IMR-90 (cell line): ENCODE measurements around the gene ATF1.

Source experiments
- CEBPB ChIP-seq: IDR thresholded peaks from 2 replicates; pipeline ENCODE4 v1.6.1; 2012; ENCODE audit warnings: low read depth, low read length, improper control_type of control experiment
- CHD1 ChIP-seq: IDR thresholded peaks from 2 replicates; pipeline ENCODE4 v1.6.1; 2012; ENCODE audit warnings: low read depth, low read length, improper control_type of control experiment
- FOS ChIP-seq: fragments of 150-350 bp; IDR thresholded peaks from 2 replicates; pipeline ENCODE4 v1.6.1; 2016; ENCODE audit warnings: low read depth, low read length
- MAZ ChIP-seq: IDR thresholded peaks from 2 replicates; pipeline ENCODE4 v1.6.1; 2012; ENCODE audit warnings: low read depth, mild to moderate bottlenecking, low read length, improper control_type of control experiment, moderate library complexity, borderline replicate concordance
- MXI1 ChIP-seq: IDR thresholded peaks from 2 replicates; pipeline ENCODE4 v1.6.1; 2012; ENCODE audit warnings: low read depth, mild to moderate bottlenecking, low read length, moderate library complexity, borderline replicate concordance
- POLR2A ChIP-seq: IDR thresholded peaks from 2 replicates; pipeline ENCODE4 v1.6.1; 2012; ENCODE audit warnings: mild to moderate bottlenecking, low read depth, low read length
- RFX5 ChIP-seq: IDR thresholded peaks from 2 replicates; pipeline ENCODE4 v1.8.0; 2012; ENCODE audit warnings: low read depth, mild to moderate bottlenecking, low read length, moderate library complexity
- TF ChIP-seq, protein P1 (sequence below): conservative IDR thresholded peaks from 2 replicates; pipeline ENCODE4 v1.5.1; 2012; ENCODE audit warnings: mild to moderate bottlenecking, low read depth, low read length, improper control_type of control experiment

DNA sequence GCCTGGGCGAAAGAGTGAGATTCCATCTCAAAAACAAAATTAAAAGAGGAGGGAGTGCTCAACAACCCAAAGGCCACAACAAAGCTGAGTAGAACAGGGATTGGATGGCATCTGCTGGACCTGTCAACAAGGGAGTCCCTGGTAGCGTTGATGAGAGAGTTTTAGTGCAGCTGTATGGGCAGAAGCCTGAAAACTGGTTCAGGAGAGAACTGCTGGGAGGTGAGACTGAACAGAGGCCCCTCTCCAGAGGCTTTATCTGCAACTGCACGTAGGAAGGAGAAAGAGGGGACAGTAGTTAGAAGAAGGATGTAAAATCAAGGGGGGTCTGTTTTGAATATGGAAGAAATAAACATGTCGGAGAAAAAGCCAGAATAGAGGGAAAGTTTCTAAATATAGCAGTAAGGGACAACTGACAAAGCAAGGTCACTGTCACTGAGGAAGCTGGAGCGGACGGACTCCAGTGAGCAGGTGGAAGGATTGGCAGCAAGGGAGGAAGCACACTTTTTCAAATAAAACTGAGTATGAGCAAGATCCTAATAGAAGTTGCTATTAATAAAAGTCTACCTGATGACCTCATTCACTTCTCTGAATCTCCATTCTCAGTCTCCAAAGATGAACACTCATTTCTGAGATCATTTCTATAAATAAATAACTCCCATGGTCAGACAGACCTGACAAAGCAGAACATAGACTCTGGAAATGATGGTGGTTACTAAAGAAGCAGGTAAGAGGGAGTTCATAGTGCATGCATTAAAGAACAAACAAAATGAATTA is 11.8 kb upstream of the ATF1 start:
- no peak for TF ChIP-seq POLR2A
- TF ChIP-seq MAZ, result no peak
- TF ChIP-seq, protein P1, sequence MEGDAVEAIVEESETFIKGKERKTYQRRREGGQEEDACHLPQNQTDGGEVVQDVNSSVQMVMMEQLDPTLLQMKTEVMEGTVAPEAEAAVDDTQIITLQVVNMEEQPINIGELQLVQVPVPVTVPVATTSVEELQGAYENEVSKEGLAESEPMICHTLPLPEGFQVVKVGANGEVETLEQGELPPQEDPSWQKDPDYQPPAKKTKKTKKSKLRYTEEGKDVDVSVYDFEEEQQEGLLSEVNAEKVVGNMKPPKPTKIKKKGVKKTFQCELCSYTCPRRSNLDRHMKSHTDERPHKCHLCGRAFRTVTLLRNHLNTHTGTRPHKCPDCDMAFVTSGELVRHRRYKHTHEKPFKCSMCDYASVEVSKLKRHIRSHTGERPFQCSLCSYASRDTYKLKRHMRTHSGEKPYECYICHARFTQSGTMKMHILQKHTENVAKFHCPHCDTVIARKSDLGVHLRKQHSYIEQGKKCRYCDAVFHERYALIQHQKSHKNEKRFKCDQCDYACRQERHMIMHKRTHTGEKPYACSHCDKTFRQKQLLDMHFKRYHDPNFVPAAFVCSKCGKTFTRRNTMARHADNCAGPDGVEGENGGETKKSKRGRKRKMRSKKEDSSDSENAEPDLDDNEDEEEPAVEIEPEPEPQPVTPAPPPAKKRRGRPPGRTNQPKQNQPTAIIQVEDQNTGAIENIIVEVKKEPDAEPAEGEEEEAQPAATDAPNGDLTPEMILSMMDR, result no peak
- no peak for TF ChIP-seq RFX5
- TF ChIP-seq FOS, result no peak
- TF ChIP-seq MXI1, result no peak
- no peak for TF ChIP-seq CEBPB
- TF ChIP-seq CHD1, result no peak
